Fibroblast of the aortic adventitia (primary cell): ENCODE data around the gene PITX1. TPM values are rescaled to one million over a fixed set of nuclear protein-coding genes. Genes with fewer than 3 reads are reported as not detected.

Source experiments
- DNase-seq: peaks from one replicate; pipeline ENCODE4 v3.0.0-alpha.2; 2010; ENCODE audit warnings: low read depth
- H3K4me3 ChIP-seq: 2 replicates; pipeline ENCODE4 v1.5.1; 2011; ENCODE audit warnings: low read depth, mild to moderate bottlenecking, control low read depth, low read length, moderate library complexity
- CTCF ChIP-seq: IDR thresholded peaks from 2 replicates; pipeline ENCODE4 v1.5.1; 2011; ENCODE audit warnings: mild to moderate bottlenecking, low read length, control low read depth, inconsistent platforms; ENCODE audit not compliant: insufficient read depth
- total RNA-seq: library from RNA; depleted of rRNA; stranded (reverse); fragments of >200 nt; gene quantifications from 2 replicates; pipeline ENCODE4 v1.2.3, GENCODE V29; 2012; ENCODE audit warnings: low replicate concordance

Gene PITX1
- total RNA-seq, 1 donor = 1.5 TPM

- no peak overlapping the region for H3K4me3 ChIP-seq
- DNase-seq = no peak
- TF ChIP-seq CTCF = no peak
Observed at GRCh38 chr5:135062216-135063055, 28.4 kb upstream of the PITX1 start.

- no peak for TF ChIP-seq CTCF
- no peak overlapping the region for H3K4me3 ChIP-seq
- no peak for DNase-seq
Observed at GRCh38 chr5:135061001-135061400, 27.0 kb upstream of the PITX1 start.

GRCh38 chr5:135060021-135060420 is 26.0 kb upstream of the PITX1 start:
- no peak for TF ChIP-seq CTCF
- no peak for DNase-seq
- no peak overlapping the region for H3K4me3 ChIP-seq

GRCh38 chr5:135059000-135059923 is 25.2 kb upstream of the PITX1 start:
- TF ChIP-seq CTCF = no peak
- DNase-seq = no peak
- H3K4me3 ChIP-seq = no peak overlapping the region

- no peak for DNase-seq
- H3K4me3 ChIP-seq = no peak overlapping the region
- no peak for TF ChIP-seq CTCF
Observed at GRCh38 chr5:135058331-135058732, 24.3 kb upstream of the PITX1 start.

- H3K4me3 ChIP-seq = no peak overlapping the region
- TF ChIP-seq CTCF = no peak
- DNase-seq = no peak
Observed at GRCh38 chr5:135057233-135057632, 23.2 kb upstream of the PITX1 start.
